ENCODE results near the gene ORC5.
"Not testable (repeated sequence)": the region's sequence is repeated elsewhere in the genome, so short reads cannot be mapped to it uniquely, and the experiment has no call there.

Gene ORC5

DNA sequence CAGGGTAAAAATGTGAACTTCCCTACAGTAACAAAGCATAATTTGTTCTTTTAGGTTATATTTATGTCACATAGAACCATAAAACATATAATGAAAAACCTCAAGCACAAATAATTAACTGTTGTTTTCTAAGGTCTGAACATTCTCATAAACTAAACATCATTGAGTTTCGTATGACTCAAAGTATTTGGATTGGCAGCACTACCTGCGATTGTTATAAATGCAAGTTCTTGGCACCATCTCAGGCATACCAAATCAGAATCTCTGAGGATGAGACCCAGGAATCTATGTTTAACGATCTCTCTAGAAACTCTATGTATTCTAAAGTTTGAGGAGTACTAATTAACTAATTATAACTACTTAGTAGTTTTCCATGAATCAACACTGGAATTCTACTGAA is 22.5 kb downstream of the ORC5 start:
- DNase-seq, result no peak

DNA sequence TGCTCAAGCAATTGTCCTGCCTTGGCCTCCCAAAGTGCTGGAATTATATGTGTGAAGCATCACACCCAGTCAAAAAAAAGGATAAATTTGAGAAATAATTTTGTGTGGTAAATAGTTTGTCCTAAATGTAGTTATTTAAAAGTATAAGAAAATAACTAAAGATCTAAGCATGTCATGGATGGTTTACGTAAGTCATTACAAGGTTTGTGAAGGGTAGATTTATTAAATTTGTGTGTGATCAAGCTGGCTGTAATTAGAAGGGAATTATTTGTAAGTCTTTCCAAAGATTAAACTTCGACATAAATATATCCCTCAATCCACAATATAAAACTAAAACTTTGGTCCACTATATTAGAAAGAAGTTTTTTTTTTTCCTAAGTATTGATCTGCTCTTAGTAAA is 28.6 kb downstream of the ORC5 start:
- no peak for DNase-seq

DNA sequence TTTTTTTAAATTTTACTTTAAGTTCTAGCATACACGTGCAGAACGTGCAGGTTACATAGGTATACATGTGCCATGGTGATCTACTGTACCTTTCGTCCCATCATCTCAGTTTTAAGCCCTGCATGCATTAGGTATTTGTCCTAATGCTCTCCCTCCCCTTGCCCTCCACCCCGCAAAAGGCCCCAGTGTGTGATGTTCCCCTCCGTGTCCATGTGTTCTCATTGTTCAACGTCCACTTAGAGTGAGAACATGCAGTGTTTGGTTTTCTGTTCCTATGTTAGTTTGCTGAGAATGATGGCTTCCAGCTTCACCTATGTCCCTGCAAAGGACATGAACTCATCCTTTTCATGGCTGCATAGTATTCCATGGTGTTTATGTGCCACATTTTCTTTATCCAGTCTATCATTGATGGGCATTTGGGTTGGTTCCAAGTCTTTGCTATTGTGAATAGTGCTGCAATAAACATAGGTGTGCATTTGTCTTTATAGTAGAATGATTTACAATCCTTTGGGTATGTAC is 30.2 kb downstream of the ORC5 start:
- not testable (repeated sequence) for DNase-seq

DNA sequence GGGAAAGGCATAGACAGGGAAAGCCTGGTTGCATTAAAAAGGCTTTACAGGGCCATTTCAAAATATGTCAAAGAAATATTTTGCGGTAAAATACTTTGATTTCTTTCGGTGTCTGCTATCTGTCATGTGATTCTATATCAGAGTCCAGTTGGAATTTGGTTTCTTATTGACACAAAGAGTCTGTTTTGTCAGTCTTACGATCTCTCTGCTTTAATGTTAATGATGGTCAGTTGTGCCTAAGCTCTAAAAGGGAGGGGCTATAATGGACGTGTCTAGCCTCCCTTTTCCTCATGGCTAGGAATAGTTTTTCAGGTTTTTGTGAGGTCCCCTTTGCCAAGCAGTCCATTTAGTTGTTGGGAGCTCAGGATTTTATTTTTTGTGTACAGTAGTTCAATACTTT is 31.5 kb downstream of the ORC5 start:
- DNase-seq, result no peak

DNA sequence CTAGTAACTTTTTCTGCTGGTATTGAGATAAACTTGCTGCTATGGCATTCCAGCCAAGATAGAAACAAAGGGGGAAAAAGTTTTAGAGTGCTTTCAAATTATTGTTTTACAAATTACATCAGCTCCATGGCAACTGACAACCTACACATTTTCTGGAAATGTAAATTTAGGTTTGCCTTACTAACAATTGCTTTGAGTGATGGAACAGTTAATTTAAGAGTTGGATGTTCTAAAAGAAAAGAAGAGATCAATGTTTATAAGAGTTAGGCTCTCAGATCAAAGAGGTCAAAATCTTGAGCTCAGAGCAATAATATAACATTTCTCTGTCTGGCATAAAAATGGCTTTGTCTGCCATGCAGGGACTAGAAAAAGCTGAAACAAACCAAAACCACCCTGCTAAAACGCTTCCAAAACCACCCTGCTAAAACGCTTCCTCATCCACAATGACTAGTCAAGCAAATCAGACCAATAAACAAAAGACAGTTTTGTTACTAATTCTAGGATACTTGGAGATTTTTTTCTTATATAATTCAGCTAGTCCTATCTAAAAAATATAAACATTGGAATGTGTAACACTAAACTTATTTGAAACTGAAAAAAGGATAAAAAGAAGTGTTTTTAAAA is 32.3 kb downstream of the ORC5 start:
- DNase-seq, result no peak

DNA sequence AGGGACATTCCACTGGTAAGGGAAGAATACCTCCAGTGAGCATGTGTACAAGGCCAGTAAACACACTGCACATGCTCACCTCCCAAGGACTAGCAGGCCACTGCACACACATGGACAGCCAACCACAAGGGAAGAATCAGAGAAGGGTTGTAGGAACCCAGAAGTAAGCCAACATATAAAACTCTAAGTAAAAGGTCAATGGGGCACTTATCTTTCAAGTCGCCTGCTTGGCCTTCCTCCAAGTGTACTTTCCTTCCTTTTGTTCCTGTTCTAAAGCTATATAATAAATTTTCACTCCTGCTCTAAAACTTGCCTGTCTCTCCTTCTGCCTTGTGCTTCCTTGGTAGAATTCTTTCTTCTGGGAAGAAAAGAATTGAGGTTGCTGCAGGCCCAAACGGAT is 33.0 kb downstream of the ORC5 start:
- no peak for DNase-seq

DNA sequence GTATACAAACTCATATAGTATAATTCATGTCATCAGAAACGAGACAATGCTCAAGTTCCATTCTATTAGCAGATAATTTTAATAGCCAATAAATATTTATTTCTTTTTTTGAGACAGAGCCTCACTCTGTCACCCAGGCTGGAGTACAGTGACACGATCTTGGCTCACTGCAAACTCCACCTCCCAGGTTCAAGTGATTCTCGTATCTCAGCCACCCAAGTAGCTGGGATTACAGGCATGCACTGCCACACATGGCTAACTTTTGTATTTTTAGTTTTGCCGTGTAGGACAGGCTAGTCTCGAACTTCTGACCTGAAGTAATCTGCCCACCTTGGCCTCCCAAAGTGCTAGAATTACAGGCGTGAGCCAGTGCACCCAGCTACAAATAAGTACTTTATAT is 45.7 kb downstream of the ORC5 start:
- DNase-seq, result no peak

DNA sequence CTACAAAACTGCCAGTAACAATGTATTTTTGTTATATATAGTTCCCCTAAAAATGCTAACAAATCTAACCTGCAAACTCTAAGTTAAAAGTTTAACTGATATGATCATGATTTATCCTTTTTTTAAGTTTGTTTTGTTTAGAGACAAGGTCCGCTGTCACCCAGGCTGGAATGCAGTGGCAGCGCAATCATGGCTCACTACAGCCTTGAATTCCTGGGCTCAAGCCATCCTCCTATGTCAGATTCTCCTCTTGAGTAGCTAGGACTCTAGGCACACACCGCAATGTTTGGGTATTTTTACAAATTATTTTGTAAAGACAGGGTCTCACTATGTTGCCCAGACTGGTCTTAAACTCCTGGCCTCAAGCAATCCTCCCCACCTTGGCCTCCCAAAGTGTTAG is 46.6 kb downstream of the ORC5 start:
- no peak for DNase-seq

DNA sequence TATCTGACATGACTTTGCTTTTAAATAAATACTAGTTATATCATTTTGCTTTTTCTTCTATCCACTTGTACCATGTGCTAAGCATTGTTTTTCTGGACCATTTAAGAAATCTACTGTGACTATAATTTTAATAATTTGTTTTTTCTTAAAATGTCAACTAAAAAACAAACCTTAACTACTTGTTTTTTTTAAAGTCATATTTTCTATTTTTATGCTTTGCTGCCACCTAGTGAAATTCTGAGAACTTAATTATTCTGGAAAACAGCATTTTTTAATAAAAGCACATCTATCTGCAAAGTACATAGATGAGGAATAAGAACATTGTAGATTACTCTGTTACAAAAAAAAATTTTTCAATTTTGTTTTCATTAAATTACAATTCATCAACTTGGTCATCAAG is 47.4 kb downstream of the ORC5 start:
- DNase-seq, result no peak

DNA sequence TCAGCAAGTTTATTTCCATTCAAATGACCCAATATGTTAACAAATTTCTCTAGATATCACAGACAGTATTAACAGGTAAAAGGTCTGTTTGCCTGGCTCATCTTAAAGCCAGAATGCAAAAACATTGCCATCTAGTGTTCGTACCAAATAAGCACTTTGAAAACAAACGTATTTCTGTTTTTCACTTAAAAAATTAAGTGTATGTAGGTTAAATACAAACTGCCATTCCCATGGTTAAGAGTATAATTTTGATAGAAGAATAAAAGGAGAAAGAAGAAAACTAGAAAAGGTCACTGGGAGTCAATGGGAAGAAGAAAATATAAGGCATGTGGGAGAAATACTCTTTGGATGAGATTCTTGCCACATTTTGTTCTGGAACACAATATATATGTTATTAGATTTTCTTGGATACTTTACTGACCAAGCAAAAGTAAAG is 51.0 kb downstream of the ORC5 start:
- no peak for DNase-seq

DNA sequence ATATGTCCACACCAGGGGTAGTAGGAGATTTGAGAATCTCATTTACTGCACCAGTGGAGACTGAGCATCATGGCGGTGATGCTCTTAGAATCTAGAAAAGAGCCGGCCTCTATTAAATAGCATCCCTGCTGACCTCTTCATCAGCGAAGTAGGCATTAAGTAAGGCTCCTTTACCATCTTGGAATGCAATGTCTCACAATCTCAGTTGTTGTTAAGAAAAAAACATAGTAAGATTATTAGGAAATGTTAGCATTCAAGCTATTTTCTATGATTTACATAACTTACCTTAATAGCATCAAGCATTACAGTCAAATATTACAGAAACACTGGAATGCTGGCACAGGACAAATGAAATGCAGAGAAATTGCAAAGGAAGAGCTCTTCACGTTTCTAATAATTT is 54.5 kb downstream of the ORC5 start:
- DNase-seq, result no peak

DNA sequence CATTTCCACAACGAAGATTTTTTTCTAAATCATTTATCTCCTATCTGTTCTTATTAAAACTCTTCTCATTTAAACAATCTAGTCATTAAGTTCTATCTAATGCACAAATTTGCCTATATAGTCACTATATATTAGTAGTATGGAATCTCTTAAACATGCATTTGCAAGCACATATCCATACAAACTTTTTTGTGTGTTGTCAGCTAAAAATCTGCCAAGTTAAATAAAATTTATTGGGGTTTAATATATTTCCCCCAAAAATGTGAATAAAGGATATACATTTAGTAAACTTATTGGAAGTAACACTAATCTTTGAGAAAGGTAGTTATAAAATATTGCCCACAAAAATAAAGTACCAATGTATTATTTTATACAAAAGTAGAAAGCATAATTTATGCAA is 55.3 kb downstream of the ORC5 start:
- DNase-seq, result no peak

DNA sequence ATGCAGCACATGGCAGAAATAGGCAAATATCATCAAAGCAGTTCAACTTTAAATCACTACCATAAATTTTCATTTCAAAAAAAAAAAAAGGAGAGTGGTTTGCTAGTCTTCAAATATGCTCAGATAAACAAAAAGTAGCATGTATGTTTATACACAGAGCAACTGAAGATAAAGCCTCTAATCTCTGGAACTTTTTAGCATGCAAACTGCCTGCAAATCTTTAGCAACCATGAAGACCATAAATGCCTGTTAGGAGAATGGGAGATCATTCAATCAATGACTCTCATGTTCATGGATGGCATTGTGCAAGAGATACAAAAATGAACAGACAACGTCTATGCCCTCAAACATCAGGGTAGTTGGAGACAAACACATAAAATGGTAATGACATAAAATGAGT is 57.3 kb downstream of the ORC5 start:
- DNase-seq, result no peak

DNA sequence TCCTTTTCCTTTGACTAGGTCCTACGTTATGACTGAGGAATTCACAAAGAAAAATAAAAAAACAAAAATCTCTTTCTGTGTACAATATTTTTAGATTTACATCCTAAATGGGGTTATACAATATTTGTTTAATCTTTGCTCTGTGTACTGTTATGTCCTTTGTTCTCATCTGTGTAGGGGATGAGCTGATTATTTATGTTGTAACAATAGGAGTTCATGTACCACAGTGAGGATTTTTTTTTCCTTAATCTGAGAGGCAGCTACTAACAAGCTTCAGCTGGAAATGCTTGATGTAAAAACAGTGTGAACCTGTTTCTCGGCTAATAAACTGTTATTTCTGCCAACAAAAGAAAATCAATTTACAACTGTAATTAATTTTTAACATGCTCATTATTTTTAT is 58.0 kb downstream of the ORC5 start:
- DNase-seq, result no peak

DNA sequence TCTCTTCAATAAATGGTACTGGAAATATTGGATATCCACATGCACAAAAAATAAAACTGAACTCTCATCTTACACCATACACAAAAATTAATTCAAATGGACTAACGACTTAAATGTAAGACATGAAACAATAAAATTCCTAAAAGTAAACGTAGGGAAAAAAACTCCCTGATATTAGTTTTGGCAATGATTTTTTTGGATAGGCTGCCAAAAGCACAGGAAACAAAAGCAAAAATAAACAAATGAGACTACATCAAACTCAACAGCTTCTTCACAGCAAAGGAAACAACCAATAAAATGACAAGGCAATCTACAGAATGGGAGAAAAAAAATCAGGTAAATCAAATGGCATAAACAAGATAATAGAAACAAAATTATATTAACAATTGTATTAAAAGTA is 65.7 kb downstream of the ORC5 start:
- no peak for DNase-seq

DNA sequence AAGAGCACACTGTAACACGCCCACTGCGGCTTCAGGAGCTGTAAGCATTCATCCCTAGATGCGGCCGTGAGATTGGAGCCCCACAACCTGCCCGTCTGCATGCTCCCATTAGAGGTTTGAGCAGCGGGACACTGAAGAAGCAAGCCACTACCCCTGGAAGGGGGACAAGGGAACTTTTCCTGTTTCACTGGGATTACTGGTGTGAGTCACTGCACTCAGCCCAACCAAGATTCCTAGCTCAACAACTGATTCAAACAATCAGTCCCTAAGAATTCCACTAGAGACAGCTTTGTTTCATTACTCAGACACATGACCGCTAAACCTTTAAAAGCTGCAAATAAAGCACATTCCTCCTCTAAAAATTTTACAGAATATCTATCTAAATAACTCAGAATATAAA is 69.8 kb downstream of the ORC5 start:
- no peak for DNase-seq

DNA sequence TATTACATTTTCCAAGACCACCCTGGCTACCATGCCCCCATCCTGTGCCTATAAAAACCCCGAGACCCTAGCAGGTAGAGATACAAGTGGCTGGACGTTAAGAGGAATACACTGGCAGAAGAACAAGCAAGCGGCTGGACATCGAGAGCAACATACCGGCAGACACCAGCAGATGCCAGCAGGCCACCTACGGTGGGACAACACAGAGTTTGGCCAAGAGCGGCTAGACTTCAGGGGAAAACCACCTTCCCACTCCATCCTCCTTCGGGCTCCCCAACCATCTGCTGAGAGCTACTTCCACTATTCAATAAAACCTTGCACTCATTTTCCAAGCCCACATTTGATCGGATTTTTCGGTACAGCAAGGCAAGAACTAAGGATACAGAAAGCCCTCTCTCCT is 70.3 kb downstream of the ORC5 start:
- no peak for DNase-seq

DNA sequence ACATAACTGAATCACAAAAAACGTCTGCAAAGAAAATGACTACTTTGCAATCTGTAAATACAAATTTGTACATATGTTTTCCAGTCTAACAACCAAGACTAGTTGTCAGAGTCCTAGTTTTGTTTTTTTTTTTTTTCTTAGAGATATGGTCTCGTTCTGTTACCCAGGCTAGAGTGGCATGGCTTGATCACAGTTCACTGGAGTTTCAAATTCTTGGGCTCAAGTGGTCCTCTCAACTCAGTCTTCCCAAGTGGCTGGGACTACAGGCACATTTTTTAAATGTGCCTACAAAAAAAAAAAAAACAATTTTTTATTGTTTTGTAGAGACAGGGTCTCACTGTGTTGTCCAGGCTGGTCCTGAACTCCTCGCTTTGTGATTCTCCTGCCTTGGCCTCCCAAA is 70.8 kb downstream of the ORC5 start:
- DNase-seq, result no peak

DNA sequence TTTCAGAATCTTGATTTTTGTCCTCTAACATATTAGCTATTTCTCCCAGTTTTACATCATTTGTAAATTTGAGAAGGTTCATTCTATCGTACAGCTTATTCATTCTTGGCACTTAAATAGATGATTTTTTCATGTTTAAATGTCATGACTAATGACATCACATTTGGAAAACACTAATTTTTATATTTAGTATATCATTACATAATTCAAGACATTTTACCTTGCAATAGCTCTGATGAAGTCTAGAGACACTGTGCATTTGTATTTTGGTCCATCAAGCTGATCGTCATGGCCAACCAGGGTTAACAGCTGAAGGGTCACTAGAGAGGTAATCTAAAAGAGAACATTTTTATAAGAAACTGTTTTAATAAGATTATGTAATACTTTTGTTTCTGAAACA is 71.3 kb downstream of the ORC5 start:
- DNase-seq, result no peak

DNA sequence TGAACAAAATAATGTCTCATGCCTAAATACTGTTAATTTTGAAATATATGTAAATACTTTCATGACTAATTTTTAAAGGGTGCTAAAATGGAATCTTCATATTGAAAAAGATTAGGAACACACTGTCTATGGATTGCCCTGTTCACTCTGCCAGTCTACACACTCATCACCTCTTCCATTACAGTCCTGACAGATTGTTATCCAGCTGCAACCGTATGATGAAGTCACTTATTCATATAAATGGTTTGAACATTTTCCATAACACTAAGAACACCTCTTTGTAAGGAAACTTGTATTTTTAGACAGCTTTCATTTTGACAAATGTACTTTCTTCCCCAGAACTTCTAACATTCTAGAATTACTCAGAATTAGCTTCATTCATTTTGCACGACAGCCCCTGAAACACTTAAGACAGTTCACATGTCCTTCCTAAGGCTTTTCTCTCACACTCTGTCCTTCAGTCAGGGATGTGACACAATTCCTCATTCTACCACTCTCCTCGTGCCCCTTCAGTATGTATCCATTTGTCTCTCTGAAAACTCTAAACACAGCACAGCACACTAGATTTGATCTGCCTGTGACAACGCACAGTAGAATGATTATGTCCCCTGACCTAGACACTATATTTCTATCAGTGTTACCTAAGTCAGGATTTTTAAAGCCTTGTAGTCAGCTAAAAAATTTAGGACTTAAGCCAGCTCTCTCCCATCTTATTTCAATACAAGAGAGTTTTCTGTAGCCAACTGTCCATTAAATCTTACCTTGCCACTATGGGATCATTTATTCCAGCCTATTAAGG is 71.9 kb downstream of the ORC5 start:
- DNase-seq, result no peak

DNA sequence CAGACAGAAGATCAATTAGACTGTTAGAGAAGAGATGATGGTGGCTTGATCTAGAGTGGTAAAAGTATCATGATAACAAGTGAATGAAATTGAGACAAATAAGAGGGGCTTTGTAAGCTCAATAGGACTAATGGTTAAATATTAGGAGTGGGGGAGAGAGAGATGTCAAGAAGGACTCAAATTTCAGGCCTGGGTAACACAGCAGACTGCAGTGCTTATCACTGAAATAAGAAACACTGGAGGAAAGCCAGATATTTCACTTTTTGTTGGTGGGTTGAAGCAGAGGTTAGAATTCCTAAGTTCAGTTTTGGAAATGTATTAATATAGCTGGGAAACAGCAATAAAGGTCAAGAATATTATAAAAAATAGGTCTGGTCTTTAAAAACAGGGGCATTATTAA is 74.6 kb downstream of the ORC5 start:
- no peak for DNase-seq

DNA sequence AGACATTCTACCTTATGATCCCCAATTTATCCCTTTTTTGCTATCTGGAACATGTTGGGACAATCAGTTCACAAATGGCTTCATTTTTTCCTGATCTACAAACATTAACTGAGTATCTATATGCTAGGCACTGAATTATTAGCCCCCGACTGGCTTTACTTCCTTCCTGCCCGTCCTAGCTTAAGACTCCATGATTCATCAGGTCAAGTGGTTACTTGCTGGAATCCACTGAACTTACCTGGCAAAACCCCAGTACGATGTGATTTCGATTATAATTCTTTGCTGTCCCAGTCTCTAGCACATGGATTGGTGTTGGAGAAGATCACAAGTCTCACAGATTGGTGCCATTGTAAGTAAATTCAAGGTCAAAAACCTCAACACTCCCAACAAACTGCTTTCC is 77.1 kb downstream of the ORC5 start:
- no peak for DNase-seq

DNA sequence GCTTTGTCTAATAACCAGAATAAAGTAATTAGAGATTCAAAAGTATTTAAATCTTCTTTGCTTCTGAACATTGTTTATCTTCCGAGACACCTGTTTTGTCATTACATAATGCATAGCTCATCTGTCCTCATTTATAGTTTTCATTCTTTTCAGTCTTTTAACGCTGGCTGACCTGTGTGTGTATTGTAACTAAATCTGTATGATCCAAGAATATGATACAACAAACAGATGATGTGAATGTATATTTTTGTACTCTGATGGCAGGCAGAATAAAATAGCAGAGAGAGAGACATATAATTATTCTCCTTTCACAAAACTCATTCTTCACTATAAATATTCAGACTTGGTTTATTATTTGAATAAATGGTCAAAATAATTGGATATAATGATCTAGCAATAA is 80.6 kb downstream of the ORC5 start:
- DNase-seq, result no peak

DNA sequence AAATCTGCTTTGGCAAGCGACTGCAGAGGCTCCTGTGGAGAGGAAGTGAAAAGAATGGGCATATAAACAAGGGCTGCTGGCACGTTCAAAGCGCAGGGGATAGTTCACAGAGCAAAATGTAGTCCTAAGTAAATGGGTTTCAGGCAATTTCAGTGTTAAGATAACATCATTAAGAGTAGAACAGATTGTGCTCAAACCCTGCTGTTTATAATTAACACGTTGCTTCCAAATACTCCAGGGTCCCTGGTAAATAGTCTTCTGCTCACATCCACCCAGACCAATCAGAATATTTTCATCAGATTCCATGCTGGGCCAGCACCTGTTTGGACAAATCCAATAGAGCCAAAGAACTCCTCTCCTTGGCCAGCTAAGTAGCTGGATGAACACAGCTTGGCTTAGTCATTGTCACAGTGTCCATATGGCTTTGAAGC is 81.4 kb downstream of the ORC5 start:
- no peak for DNase-seq

Data from activated CD4-positive, alpha-beta T cell treated with anti-CD3 and anti-CD28 coated beads for 48 hours (primary cell).